Right renal cortex interstitium (tissue), 3 donors: Measurements from ENCODE around the gene TYRP1. TPM values are rescaled to one million over a fixed set of nuclear protein-coding genes. Genes with fewer than 3 reads are reported as not detected.

Source experiments
- DNase-seq, 3 donors: peaks; one replicate each; pipeline ENCODE4 v3.0.0-alpha.2; 2013; ENCODE audit warnings: low read depth in 3 of 3, low spot score in 2 of 3
- polyA plus RNA-seq, 3 donors: library from polyadenylated mRNA; unstranded; fragments of 120-200 nt; gene quantifications; one replicate each; pipeline ENCODE4 v1.2.1, GENCODE V29; 2013; ENCODE audit not compliant: insufficient read length in 3 of 3

The TYRP1 gene
- polyA plus RNA-seq, 3 donors = 1.1 to 2.1 (median 1.2) TPM

- DNase-seq = no peak
Observed at GRCh38 chr9:12730198-12730597, 37.0 kb downstream of the TYRP1 start.

- no peak for DNase-seq
Observed at GRCh38 chr9:12730927-12731326, 37.7 kb downstream of the TYRP1 start.

- DNase-seq = no peak
Observed at GRCh38 chr9:12732971-12733370, 39.8 kb downstream of the TYRP1 start.

- DNase-seq = no peak
Observed at GRCh38 chr9:12735665-12736064, 42.5 kb downstream of the TYRP1 start.

GRCh38 chr9:12737871-12738270 is 44.7 kb downstream of the TYRP1 start:
- no peak for DNase-seq

- DNase-seq = no peak
Observed at GRCh38 chr9:12739014-12739652, 45.9 kb downstream of the TYRP1 start.

GRCh38 chr9:12740845-12741244 is 47.7 kb downstream of the TYRP1 start:
- DNase-seq = no peak

GRCh38 chr9:12748016-12748415 is 54.8 kb downstream of the TYRP1 start:
- no peak for DNase-seq

- no peak for DNase-seq
Observed at GRCh38 chr9:12748954-12749353, 55.8 kb downstream of the TYRP1 start.

GRCh38 chr9:12753931-12754330 is 60.7 kb downstream of the TYRP1 start:
- DNase-seq = no peak

- DNase-seq = no peak
Observed at GRCh38 chr9:12759761-12760160, 66.6 kb downstream of the TYRP1 start.

Other genes starting within 250 kb of the TYRP1 start
- gene LURAP1L, start 81.6 kb downstream of the TYRP1 start, polyA plus RNA-seq = 10 to 100 TPM; 21.7 to 24.5 (median 23.6) TPM